Measurements from ENCODE around the gene SERPINA4.

GRCh38 chr14:94558842-94559241 lies 2.4 kb upstream of the SERPINA4 start:
- TF ChIP-seq POLR2AphosphoS5 (IDR thresholded peaks at IDR 0.05; ENCODE audit: low read depth, low read length) (no peak), FOXP2 (optimal IDR thresholded peaks at IDR 0.05; ENCODE audit: borderline replicate concordance, extremely low read depth, extremely low read length, insufficient read depth) (no peak), TAF1 (IDR thresholded peaks at IDR 0.05; ENCODE audit: borderline replicate concordance, insufficient read depth, low read length) (no peak)

Measured in PFSK-1 (cell line).